HG03060 (cell line): Measurements from ENCODE around the gene AGBL3.

Experiments used
- ATAC-seq: cut with Tn5 transposase; IDR thresholded peaks from one replicate; pipeline ENCODE4 v1.9.1; 2021; ENCODE audit warnings: low read depth, moderate number of reproducible peaks; ENCODE audit not compliant: unreplicated experiment

AGBL3 gene

GRCh38 chr7:135181261-135181928 is 195.1 kb downstream of the AGBL3 start:
- ATAC-seq = no peak

GRCh38 chr7:135181929-135182678 is 195.8 kb downstream of the AGBL3 start:
- no peak for ATAC-seq

- ATAC-seq = no peak
These were observed 197.2 kb downstream of the AGBL3 start for GRCh38 chr7:135183478-135183877.

GRCh38 chr7:135184254-135184841 is 198.0 kb downstream of the AGBL3 start:
- ATAC-seq = no peak
